ENCODE data around the gene NPR2.

The NPR2 gene

DNA sequence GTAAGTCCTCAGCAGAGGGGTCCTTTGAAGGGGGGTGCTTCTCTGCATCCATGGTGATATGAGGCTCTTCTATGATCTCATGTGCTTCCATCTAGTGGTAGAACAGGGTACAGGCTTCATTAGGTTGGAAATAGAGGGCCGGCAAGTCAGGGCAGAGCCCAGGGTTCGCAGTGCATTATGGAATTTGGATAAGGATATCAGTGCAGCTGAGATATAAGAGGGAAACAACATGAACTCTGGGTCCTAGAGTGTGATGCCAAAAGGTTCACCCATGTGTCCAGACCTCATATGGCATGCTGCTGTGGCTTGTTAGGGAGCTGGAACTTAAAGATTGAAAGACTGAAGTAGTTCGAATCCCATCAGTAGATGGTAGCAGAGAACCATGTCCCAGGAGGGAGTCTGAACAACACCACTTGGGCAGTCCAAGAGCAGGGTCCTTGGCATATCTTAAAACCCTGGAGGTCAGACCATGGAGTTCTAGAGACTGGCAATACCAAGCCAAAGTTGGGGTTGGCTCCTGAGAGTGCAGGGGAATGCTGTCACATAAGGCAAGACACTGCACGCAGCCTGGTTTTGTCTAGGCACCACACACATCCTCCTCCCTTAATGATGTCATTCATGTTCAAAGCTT lies 34.8 kb downstream of the NPR2 start:
- intact Hi-C loops (cut with DNase I; ENCODE audit: low total_unique reads): loop anchor here (2.0 to 5.0 kb wide), 2 partner anchors 34 to 57 kb away; partner anchors contain the start of gene NPR2
- peak overlapping the region in 1 of 2 donors; percentile 26 for H3K27ac ChIP-seq
- no peaks in the 10 kb centered on the region for H3K36me3 ChIP-seq
- TF ChIP-seq, protein P1, sequence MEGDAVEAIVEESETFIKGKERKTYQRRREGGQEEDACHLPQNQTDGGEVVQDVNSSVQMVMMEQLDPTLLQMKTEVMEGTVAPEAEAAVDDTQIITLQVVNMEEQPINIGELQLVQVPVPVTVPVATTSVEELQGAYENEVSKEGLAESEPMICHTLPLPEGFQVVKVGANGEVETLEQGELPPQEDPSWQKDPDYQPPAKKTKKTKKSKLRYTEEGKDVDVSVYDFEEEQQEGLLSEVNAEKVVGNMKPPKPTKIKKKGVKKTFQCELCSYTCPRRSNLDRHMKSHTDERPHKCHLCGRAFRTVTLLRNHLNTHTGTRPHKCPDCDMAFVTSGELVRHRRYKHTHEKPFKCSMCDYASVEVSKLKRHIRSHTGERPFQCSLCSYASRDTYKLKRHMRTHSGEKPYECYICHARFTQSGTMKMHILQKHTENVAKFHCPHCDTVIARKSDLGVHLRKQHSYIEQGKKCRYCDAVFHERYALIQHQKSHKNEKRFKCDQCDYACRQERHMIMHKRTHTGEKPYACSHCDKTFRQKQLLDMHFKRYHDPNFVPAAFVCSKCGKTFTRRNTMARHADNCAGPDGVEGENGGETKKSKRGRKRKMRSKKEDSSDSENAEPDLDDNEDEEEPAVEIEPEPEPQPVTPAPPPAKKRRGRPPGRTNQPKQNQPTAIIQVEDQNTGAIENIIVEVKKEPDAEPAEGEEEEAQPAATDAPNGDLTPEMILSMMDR (IDR thresholded peaks at IDR 0.05): peak; percentile 69 to 74
- DNase-seq: no peak
- H3K27me3 ChIP-seq: no peaks in the 10 kb centered on the region
- peaks cover 0 to 35% (median 30%) of the 10 kb centered on the region in 4 donors for H3K4me1 ChIP-seq
- H3K9me3 ChIP-seq: no peaks in the 10 kb centered on the region
- no peak overlapping the region for H3K4me3 ChIP-seq

DNA sequence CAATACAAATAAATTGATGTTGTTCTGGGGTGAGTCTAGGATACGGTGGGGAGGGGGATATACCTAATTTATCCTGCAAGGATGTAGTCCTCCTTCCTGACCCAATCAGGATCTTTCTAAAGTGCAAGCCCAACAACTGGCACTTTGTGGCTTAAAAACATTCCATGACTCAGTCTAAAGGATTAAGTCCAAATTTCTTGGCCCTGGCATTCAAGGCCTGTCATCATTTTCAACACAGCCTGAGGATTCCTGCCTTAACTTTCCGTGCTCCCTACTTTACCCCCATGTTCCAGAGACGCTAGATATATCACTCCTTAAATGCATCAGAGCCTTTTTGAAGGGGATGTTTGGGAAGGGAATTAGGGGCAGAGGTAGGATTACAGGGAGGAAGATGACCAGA lies 36.1 kb downstream of the NPR2 start:
- Histone ChIP-seq H3K4me3 (no peak overlapping the region), H3K36me3 (no peaks in the 10 kb centered on the region), H3K27me3 (no peaks in the 10 kb centered on the region), H3K27ac (peak overlapping the region; percentile 61 to 96), H3K4me1 (peaks cover 0 to 46% (median 35%) of the 10 kb centered on the region in 4 donors), H3K9me3 (no peaks in the 10 kb centered on the region)
- no peak for DNase-seq
- intact Hi-C loops (cut with DNase I; ENCODE audit: low total_unique reads): loop anchor here (2.0 to 5.0 kb wide), 2 partner anchors 35 to 55 kb away; partner anchors contain the start of gene NPR2
- TF ChIP-seq, protein P1 (IDR thresholded peaks at IDR 0.05): no peak

DNA sequence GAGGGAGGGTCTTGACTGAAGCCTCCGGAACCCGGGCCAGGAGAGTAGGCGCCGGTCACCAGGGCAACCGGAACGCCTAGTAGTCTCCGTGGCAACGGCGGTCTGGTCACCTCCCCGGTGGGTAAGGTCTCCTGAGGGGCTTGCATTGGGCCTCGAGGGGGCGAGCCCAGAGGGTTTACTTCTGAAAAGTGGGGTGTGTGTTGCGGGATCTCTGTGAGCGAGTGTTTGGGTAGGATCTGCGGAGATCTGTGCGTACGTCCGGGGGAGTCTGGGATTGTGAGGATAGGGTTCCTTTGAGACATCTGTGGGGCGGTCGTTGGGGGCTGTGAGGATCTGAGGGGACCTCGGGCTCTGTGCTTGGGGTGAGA lies 37.3 kb downstream of the NPR2 start, which contains the start of gene FAM221B:
Gene FAM221B, minus strand, starts transcription at position 17 of the 368 bp plus-strand sequence. CDS start 2,571 bp downstream, outside the sequence.
- peak within 1 kb of the TSS; percentile 96 to 99 for H3K27ac ChIP-seq
- peaks cover 0 to 58% (median 42%) of the 10 kb centered on the region in 4 donors for H3K4me1 ChIP-seq
- intact Hi-C loops (cut with DNase I; ENCODE audit: low total_unique reads): loop anchor here (2.0 to 5.0 kb wide), 2 partner anchors 14 to 36 kb away; partner anchors contain the start of genes HINT2 and NPR2
- H3K27me3 ChIP-seq: no peaks in the 10 kb centered on the region
- peak within 1 kb of the TSS; percentile 79 to 97 for H3K4me3 ChIP-seq
- H3K9me3 ChIP-seq: no peaks in the 10 kb centered on the region
- no peaks in the 10 kb centered on the region for H3K36me3 ChIP-seq
- DNase-seq: peak in 1 of 2 donors; percentile 35
- TF ChIP-seq, protein P1 (IDR thresholded peaks at IDR 0.05): no peak

DNA sequence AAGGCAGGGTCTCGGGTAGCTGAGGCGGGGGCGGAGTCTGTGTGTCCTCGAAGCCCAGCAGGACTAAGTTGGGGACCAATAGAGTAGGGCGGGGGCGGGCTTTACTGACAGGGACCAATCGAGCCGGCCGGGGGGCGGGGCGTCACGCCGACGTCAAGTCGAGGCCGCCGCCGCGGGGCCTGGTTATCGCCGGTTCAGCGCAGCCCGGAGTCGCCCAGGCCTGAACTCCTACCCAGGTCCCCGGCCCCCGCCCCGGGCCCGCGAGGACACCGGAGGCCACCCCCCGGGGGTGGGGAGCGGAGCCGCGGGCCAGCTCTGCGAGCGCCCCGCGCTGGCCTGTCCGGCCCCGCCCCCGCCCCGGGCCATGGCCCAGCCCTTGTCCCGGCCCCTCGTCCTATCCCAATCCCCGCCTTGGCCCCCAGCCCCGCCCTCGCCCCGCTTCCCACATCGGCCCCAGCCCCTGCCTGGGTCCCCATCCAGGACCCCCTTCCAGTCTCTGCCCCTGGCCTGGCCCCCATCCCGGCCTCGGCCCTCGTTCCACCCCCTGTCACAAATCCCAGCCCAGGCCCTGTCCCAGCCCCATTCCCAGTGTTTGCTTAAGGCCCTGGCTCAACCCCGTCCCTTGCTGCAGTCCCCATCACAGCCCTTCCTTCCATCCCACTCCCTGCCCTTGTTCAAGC lies 37.8 kb downstream of the NPR2 start, which contains the start of gene TMEM8B:
Gene TMEM8B, plus strand, starts transcription at position 145 of the 680 bp plus-strand sequence. Its CDS starts 220 bp downstream, at position 365.
- H3K4me3 ChIP-seq: peak within 1 kb of the TSS; percentile 79 to 97
- H3K9me3 ChIP-seq: no peaks in the 10 kb centered on the region
- peak; percentile 98 to 100 for DNase-seq
- no peaks in the 10 kb centered on the region for H3K36me3 ChIP-seq
- H3K27ac ChIP-seq: peak within 1 kb of the TSS; percentile 96 to 99
- TF ChIP-seq, protein P1 (IDR thresholded peaks at IDR 0.05): no peak
- no peaks in the 10 kb centered on the region for H3K27me3 ChIP-seq
- intact Hi-C loops (cut with DNase I; ENCODE audit: low total_unique reads): loop anchor here (2.0 to 5.0 kb wide), 2 partner anchors 14 to 37 kb away; partner anchors contain the start of genes HINT2 and NPR2
- H3K4me1 ChIP-seq: peaks cover 0 to 63% (median 45%) of the 10 kb centered on the region in 4 donors

DNA sequence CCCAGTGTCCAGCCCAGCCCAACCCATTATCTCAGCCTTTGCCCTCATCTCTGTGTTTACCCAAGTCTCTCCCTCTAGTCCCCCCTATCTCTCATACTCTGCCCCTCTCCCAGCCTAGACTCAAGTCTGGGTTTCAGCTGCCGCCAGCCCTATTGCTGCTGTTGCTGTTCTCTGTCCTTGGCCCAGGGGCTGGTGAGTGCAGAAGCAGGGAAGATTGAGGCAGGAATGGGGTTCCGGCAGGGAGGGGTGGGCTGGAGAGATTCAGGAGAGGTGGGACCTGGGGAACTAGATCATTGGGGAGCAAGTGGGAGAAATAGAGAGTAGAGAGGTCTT lies 38.3 kb downstream of the NPR2 start:
- TF ChIP-seq, protein P1 (IDR thresholded peaks at IDR 0.05): no peak
- peak overlapping the region; percentile 96 to 99 for H3K27ac ChIP-seq
- H3K4me3 ChIP-seq: peak overlapping the region; percentile 79 to 97
- peaks cover 0 to under 1% (median 0%) of the 10 kb centered on the region in 3 donors for H3K36me3 ChIP-seq
- no peaks in the 10 kb centered on the region for H3K9me3 ChIP-seq
- no peak for DNase-seq
- no peaks in the 10 kb centered on the region for H3K27me3 ChIP-seq
- peaks cover 0 to 68% (median 49%) of the 10 kb centered on the region in 4 donors for H3K4me1 ChIP-seq
- intact Hi-C loops (cut with DNase I; ENCODE audit: low total_unique reads): loop anchor here (2.0 to 5.0 kb wide), 2 partner anchors 15 to 37 kb away; partner anchors contain the start of genes HINT2 and NPR2
